Fibroblast of skin of back (primary cell): ENCODE measurements around the gene NRBP1. TPM values are rescaled to one million over a fixed set of nuclear protein-coding genes. Genes with fewer than 3 reads are reported as not detected.

ENCODE experiments used
- DNase-seq: peaks from one replicate; pipeline ENCODE4 v3.0.0-alpha.2; 2013
- polyA plus RNA-seq, 2 experiments: library from polyadenylated mRNA; unstranded; fragments of 120-200 nt; gene quantifications; one replicate each; pipeline ENCODE4 v1.2.1, GENCODE V29; 2013; ENCODE audit not compliant: insufficient read length in 2 of 2

Gene NRBP1
- 164 TPM for polyA plus RNA-seq (2013, experiment 1 of 2; ENCODE audit: insufficient read length)
- 134 TPM for polyA plus RNA-seq (2013, experiment 2 of 2; ENCODE audit: insufficient read length)

GRCh38 chr2:27428213-27428977, at the start of gene NRBP1:
Gene NRBP1 (plus strand): TSS chr2:27428631. CDS start chr2:27433274, 4,643 bp downstream.
- DNase-seq, result peak; percentile 89

- DNase-seq, result no peak
Observed at GRCh38 chr2:27378809-27379290, 49.6 kb upstream of the NRBP1 start.

GRCh38 chr2:27379383-27379835, 49.0 kb upstream of the NRBP1 start:
- DNase-seq, result no peak

GRCh38 chr2:27379836-27380625, 48.4 kb upstream of the NRBP1 start:
- DNase-seq, result peak; percentile 23

GRCh38 chr2:27380626-27381545, 47.5 kb upstream of the NRBP1 start, which contains the start of gene ZNF513:
Gene ZNF513 (minus strand): TSS chr2:27380734. CDS start chr2:27380526, 208 bp downstream.
- DNase-seq, result peak; percentile 95

- DNase-seq, result no peak
Observed at GRCh38 chr2:27381577-27382181, 46.8 kb upstream of the NRBP1 start.

GRCh38 chr2:27390822-27391679, 37.4 kb upstream of the NRBP1 start:
- DNase-seq, result no peak

- no peak for DNase-seq
Observed at GRCh38 chr2:27393225-27393624, 35.2 kb upstream of the NRBP1 start.

GRCh38 chr2:27398962-27399361, 29.5 kb upstream of the NRBP1 start:
- DNase-seq, result no peak

GRCh38 chr2:27400348-27401135, 27.9 kb upstream of the NRBP1 start:
- peak; percentile 15 for DNase-seq

GRCh38 chr2:27407798-27408491, 20.5 kb upstream of the NRBP1 start:
- DNase-seq, result peak; percentile 44

- peak; percentile 19 for DNase-seq
Observed at GRCh38 chr2:27408601-27409320, 19.7 kb upstream of the NRBP1 start.

- DNase-seq, result peak; percentile 92
Observed at GRCh38 chr2:27409321-27410073, 18.9 kb upstream of the NRBP1 start, which contains the start of gene PPM1G. Gene PPM1G (minus strand): TSS chr2:27409591. CDS start chr2:27409422, 169 bp downstream.

- no peak for DNase-seq
Observed at GRCh38 chr2:27412419-27413152, 15.8 kb upstream of the NRBP1 start.

- DNase-seq, result no peak
Observed at GRCh38 chr2:27416151-27416550, 12.3 kb upstream of the NRBP1 start.

GRCh38 chr2:27420996-27421395, 7.4 kb upstream of the NRBP1 start:
- DNase-seq, result no peak
